Tibial artery (tissue), 4 donors: Measurements from ENCODE around the gene ZNF593.

ENCODE experiments used
- DNase-seq, 2 donors: peaks; one replicate each; pipeline ENCODE4 v3.0.0-alpha.2; 2019
- H3K27ac ChIP-seq, 2 donors: fragments of 200-600 bp; sonication (generic) in 1 of 2; 1 replicate in 1 of 2; 2 replicates in 1 of 2; pipeline ENCODE4 v1.5.1; 2018 to 2019; ENCODE audit warnings: mild to moderate bottlenecking in 1 of 2
- H3K27me3 ChIP-seq, 2 donors: fragments of 200-600 bp; sonication (generic) in 1 of 2; one replicate each; pipeline versions ENCODE4 v1.5.1 to v1.6.0; 2016 to 2019
- H3K36me3 ChIP-seq, 3 donors: fragments of 200-600 bp; sonication (generic) in 2 of 3; one replicate each; pipeline ENCODE4 v1.5.1; 2016 to 2019; ENCODE audit warnings: mild to moderate bottlenecking in 2 of 3
- H3K4me1 ChIP-seq, 4 donors: fragments of 200-600 bp; sonication (generic) in 2 of 4; 1 replicate in 3 of 4; 2 replicates in 1 of 4; pipeline ENCODE4 v1.5.1; 2016 to 2019
- H3K4me3 ChIP-seq, 2 donors: fragments of 200-600 bp; sonication (generic) in 1 of 2; 1 replicate in 1 of 2; 2 replicates in 1 of 2; pipeline ENCODE4 v1.5.1; 2018 to 2019; ENCODE audit warnings: mild to moderate bottlenecking in 2 of 2
- H3K9me3 ChIP-seq, 3 donors: fragments of 200-600 bp; sonication (generic) in 1 of 3; one replicate each; pipeline ENCODE4 v1.5.1; 2016 to 2019
- intact Hi-C: fragments of 100-400 bp; cut with DNase I; formaldehyde crosslinking; loops from one replicate; pipeline ENCODE4 v1.15.0; 2023; ENCODE audit warnings: low total_unique reads
- TF ChIP-seq, protein P1 (sequence below), 2 experiments: fragments of 200-600 bp in 1 of 2; fragments of 450-650 bp in 1 of 2; IDR thresholded peaks; one replicate each; pipeline ENCODE4 v1.5.1; 2017 to 2019; ENCODE audit warnings: antibody characterized with exemption in 2 of 2, mild to moderate bottlenecking in 1 of 2, moderate library complexity in 1 of 2

Gene ZNF593

DNA sequence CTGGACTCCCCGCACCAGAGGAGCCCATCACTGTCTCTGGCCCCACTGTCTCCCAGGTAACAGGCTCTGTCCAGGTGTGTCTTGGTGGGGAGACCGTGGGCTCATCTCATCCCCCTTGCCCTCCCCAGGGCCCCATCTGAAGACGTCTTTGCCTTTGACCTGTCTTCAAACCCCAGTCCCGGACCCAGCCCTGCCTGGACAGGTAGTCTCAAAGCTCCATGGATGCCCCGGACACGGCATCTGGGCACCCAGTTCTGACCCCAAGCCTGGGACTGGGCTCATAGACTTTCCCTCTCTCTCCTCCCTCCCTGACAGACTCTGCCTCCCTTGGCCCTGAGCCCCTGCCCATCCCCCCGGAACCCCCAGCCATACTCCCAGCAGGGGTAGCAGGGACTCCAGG lies 14.4 kb downstream of the ZNF593 start:
- DNase-seq, result no peak
- H3K27ac ChIP-seq, result no peak overlapping the region
- TF ChIP-seq, protein P1, sequence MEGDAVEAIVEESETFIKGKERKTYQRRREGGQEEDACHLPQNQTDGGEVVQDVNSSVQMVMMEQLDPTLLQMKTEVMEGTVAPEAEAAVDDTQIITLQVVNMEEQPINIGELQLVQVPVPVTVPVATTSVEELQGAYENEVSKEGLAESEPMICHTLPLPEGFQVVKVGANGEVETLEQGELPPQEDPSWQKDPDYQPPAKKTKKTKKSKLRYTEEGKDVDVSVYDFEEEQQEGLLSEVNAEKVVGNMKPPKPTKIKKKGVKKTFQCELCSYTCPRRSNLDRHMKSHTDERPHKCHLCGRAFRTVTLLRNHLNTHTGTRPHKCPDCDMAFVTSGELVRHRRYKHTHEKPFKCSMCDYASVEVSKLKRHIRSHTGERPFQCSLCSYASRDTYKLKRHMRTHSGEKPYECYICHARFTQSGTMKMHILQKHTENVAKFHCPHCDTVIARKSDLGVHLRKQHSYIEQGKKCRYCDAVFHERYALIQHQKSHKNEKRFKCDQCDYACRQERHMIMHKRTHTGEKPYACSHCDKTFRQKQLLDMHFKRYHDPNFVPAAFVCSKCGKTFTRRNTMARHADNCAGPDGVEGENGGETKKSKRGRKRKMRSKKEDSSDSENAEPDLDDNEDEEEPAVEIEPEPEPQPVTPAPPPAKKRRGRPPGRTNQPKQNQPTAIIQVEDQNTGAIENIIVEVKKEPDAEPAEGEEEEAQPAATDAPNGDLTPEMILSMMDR (IDR thresholded peaks at IDR 0.05), result no peak
- intact Hi-C loops, result no loop called here
- no peak overlapping the region for H3K4me3 ChIP-seq
- H3K9me3 ChIP-seq, result no peaks in the 10 kb centered on the region
- peaks cover 0 to 74% (median 0%) of the 10 kb centered on the region in 3 donors for H3K36me3 ChIP-seq
- no peaks in the 10 kb centered on the region for H3K4me1 ChIP-seq
- no peaks in the 10 kb centered on the region for H3K27me3 ChIP-seq

DNA sequence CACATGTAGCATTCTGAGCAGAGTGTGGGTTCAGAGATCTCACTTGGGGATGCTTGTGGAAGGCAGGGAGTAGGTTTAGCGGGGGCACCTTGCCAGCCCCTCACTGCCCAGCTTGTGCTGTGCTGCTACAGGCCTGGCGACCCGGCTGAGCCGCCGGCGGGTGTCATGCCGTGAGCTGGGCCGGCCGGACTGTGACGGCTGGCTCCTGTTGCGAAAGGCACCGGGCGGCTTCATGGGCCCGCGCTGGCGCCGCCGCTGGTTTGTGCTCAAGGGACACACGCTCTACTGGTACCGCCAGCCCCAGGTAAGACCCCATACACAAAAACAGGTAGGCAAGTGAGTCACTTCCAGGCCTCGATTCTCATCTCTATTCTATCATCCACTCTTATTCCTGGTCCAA lies 15.2 kb downstream of the ZNF593 start:
- intact Hi-C loops, result no loop called here
- DNase-seq, result no peak
- H3K27ac ChIP-seq, result no peak overlapping the region
- no peaks in the 10 kb centered on the region for H3K9me3 ChIP-seq
- no peak overlapping the region for H3K4me3 ChIP-seq
- TF ChIP-seq, protein P1 (IDR thresholded peaks at IDR 0.05), result no peak
- H3K4me1 ChIP-seq, result no peaks in the 10 kb centered on the region
- no peaks in the 10 kb centered on the region for H3K27me3 ChIP-seq
- H3K36me3 ChIP-seq, result peaks cover 0 to 76% (median 0%) of the 10 kb centered on the region in 3 donors

DNA sequence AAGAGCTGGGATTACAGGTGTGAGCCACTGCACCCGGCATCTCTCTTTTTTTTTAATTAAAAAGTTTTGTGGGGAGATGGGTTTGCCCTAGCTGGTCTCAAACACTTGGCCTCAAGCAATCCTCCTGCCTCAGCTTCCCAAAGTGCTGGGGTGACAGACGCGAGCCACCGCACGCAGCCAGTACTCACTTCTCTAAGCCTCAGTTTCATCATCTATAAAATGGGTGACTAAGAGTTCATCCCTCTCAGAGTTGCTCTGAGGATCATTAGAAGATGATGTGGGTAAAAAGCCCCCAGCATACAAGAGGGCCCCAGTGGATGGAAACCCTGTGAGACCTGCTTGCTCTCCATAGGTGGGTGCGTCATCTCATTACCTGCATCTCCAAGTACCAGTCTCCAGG lies 18.2 kb downstream of the ZNF593 start:
- Histone ChIP-seq H3K4me1 (no peaks in the 10 kb centered on the region), H3K27me3 (no peaks in the 10 kb centered on the region), H3K36me3 (peaks cover 0 to 52% (median 0%) of the 10 kb centered on the region in 3 donors), H3K4me3 (no peak overlapping the region), H3K27ac (no peak overlapping the region), H3K9me3 (no peaks in the 10 kb centered on the region)
- no peak for DNase-seq
- TF ChIP-seq, protein P1 (IDR thresholded peaks at IDR 0.05), result no peak
- intact Hi-C loops, result no loop called here

DNA sequence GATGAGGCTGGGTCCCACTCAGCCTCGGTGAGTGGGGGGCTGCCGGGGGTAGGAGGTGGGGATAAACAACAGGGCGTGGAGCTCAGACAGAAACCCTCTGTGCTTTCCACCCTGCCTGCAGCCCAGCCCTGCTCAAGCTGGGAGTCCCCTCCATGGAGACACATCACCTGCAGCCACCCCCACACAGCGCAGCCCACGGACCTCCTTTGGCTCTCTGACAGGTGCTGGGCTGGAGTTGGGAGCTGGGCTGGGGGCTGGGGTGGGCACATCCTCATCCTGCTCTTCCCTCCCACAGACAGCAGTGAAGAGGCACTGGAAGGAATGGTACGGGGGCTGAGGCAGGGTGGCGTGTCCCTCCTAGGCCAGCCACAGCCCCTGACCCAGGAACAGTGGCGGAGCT lies 18.8 kb downstream of the ZNF593 start:
- intact Hi-C loops, result no loop called here
- TF ChIP-seq, protein P1 (IDR thresholded peaks at IDR 0.05), result no peak
- no peak overlapping the region for H3K27ac ChIP-seq
- no peaks in the 10 kb centered on the region for H3K4me1 ChIP-seq
- H3K9me3 ChIP-seq, result no peaks in the 10 kb centered on the region
- DNase-seq, result no peak
- no peak overlapping the region for H3K4me3 ChIP-seq
- H3K36me3 ChIP-seq, result peaks cover 0 to 46% (median 0%) of the 10 kb centered on the region in 3 donors
- no peaks in the 10 kb centered on the region for H3K27me3 ChIP-seq

DNA sequence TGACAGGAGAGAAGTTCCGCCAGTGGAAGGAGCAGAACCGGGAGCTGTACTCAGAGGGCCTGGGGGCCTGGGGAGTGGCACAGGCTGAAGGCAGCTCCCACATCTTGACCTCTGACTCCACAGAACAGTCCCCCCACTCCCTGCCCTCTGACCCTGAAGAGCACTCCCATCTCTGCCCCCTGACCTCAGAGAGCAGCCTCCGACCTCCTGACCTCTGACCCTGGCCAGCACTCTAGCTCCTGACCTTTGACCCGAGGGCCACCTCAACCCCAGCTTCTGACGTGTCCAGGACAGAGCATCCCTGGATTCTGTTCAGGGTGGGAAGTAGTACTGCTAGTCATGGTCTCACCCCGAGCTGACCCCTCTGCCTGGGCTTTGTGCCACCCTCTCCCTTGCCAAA lies 19.6 kb downstream of the ZNF593 start:
- H3K4me1 ChIP-seq, result no peaks in the 10 kb centered on the region
- peaks cover 0 to 39% (median 0%) of the 10 kb centered on the region in 3 donors for H3K36me3 ChIP-seq
- H3K27ac ChIP-seq, result no peak overlapping the region
- no peak for DNase-seq
- no peaks in the 10 kb centered on the region for H3K9me3 ChIP-seq
- no peak overlapping the region for H3K4me3 ChIP-seq
- TF ChIP-seq, protein P1 (IDR thresholded peaks at IDR 0.05), result no peak
- no peaks in the 10 kb centered on the region for H3K27me3 ChIP-seq
- intact Hi-C loops, result no loop called here

DNA sequence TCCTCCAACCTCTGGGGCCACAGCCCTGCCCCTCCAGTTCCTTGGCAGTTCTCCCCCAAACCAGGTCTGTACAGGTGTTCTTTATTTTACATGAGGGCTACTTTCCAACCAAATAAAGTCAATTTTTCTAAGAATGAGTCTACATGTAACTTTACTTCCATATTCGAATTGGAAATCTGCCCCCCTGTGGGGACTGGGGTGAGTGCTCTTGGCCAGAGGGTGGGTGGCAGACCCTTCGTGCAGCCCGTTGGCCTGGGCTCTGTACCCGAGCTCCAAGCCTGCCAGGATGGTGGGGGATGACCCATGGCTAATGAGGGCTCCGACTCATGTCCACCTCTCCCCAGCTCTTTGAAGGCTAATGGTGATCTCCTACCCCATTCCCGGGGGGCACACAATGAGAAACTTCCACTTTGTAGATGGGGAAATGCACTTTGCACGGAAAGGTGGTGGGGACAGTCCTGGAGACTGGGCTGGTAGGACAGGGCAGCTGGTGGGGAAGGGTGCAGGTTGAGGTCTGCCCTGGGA lies 20.1 kb downstream of the ZNF593 start:
- Histone ChIP-seq H3K27ac (no peak overlapping the region), H3K4me3 (no peak overlapping the region), H3K4me1 (no peaks in the 10 kb centered on the region), H3K27me3 (no peaks in the 10 kb centered on the region), H3K36me3 (peaks cover 0 to 34% (median 0%) of the 10 kb centered on the region in 3 donors), H3K9me3 (no peaks in the 10 kb centered on the region)
- DNase-seq, result no peak
- intact Hi-C loops, result no loop called here
- TF ChIP-seq, protein P1 (IDR thresholded peaks at IDR 0.05), result no peak
